Epithelial cell of prostate (primary cell): ENCODE data around the gene KRT5.

Experiments
- DNase-seq: peaks from one replicate; pipeline ENCODE4 v3.0.0-alpha.2; 2011; ENCODE audit warnings: low read depth, low spot score
- H3K27ac ChIP-seq: fragments of 450-650 bp; 2 replicates; pipeline ENCODE4 v1.5.1; 2017; ENCODE audit warnings: mild to moderate bottlenecking

Gene KRT5

GRCh38 chr12:52539083-52539820, 19.1 kb upstream of the KRT5 start:
- no peak for DNase-seq
- H3K27ac ChIP-seq = no peak overlapping the region

- no peak for DNase-seq
Observed at GRCh38 chr12:52537101-52537500, 16.9 kb upstream of the KRT5 start.

GRCh38 chr12:52535574-52535973, 15.4 kb upstream of the KRT5 start:
- no peak overlapping the region for H3K27ac ChIP-seq
- DNase-seq = no peak

More at GRCh38 chr12:52537101-52537500, 16.9 kb upstream of the KRT5 start:
- H3K27ac ChIP-seq = no peak overlapping the region

- H3K27ac ChIP-seq = no peak overlapping the region
- no peak for DNase-seq
Observed at GRCh38 chr12:52534482-52534881, 14.3 kb upstream of the KRT5 start.

GRCh38 chr12:52533686-52534470, 13.7 kb upstream of the KRT5 start:
- no peak overlapping the region for H3K27ac ChIP-seq
- no peak for DNase-seq

- H3K27ac ChIP-seq = no peak overlapping the region
- no peak for DNase-seq
Observed at GRCh38 chr12:52532636-52533035, 12.4 kb upstream of the KRT5 start.

- no peak for DNase-seq
- H3K27ac ChIP-seq = no peak overlapping the region
Observed at GRCh38 chr12:52531566-52532300, 11.5 kb upstream of the KRT5 start.

GRCh38 chr12:52530905-52531304, 10.7 kb upstream of the KRT5 start:
- DNase-seq = no peak
- H3K27ac ChIP-seq = no peak overlapping the region

- H3K27ac ChIP-seq = no peak overlapping the region
- no peak for DNase-seq
Observed at GRCh38 chr12:52530366-52530765, 10.2 kb upstream of the KRT5 start.

- H3K27ac ChIP-seq = no peak overlapping the region
- no peak for DNase-seq
Observed at GRCh38 chr12:52529846-52530245, 9.7 kb upstream of the KRT5 start.

- no peak for DNase-seq
- no peak overlapping the region for H3K27ac ChIP-seq
Observed at GRCh38 chr12:52529417-52529816, 9.2 kb upstream of the KRT5 start.

GRCh38 chr12:52528641-52529143, 8.5 kb upstream of the KRT5 start:
- DNase-seq = no peak

GRCh38 chr12:52527121-52527800, 7.1 kb upstream of the KRT5 start:
- DNase-seq = no peak
- H3K27ac ChIP-seq = no peak overlapping the region

More at GRCh38 chr12:52528641-52529143, 8.5 kb upstream of the KRT5 start:
- no peak overlapping the region for H3K27ac ChIP-seq

- H3K27ac ChIP-seq = no peak overlapping the region
- DNase-seq = no peak
Observed at GRCh38 chr12:52526511-52526951, 6.3 kb upstream of the KRT5 start.

- H3K27ac ChIP-seq = peak overlapping the region; percentile 97
- no peak for DNase-seq
Observed at GRCh38 chr12:52525661-52526499, 5.7 kb upstream of the KRT5 start.

GRCh38 chr12:52524898-52525591, 4.9 kb upstream of the KRT5 start:
- DNase-seq = no peak
- H3K27ac ChIP-seq = peak overlapping the region; percentile 97

- no peak for DNase-seq
- H3K27ac ChIP-seq = peak overlapping the region; percentile 97
Observed at GRCh38 chr12:52524241-52524897, 4.2 kb upstream of the KRT5 start.

GRCh38 chr12:52523824-52524223, 3.6 kb upstream of the KRT5 start:
- DNase-seq = no peak
- peak overlapping the region; percentile 97 for H3K27ac ChIP-seq
